Measurements from ENCODE around the gene EPHA2.

Gene EPHA2

DNA sequence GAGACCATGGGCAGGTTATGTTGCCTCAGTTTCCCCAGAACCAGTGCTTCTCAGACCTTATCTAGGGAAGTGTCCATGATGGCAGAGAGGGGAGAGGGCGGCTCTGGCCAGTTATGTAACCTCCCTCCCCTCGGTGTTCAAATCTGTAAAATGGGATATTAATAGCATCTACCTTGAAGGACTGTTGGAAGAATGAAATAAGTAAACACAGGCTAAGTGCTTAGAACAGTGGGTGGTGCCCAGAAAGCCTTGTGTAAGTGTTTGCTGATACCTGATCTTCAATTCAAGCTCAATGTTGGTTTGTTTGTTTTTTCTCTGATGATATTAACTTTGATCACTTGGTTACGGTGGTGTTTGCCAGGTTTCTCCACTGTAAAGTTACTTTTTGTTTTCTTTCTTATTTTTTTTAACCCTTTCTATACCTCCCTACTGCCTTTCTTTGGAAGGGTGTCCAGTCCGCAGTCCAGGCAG is 34.9 kb downstream of the EPHA2 start (continued):
- TF ChIP-seq, protein P1, sequence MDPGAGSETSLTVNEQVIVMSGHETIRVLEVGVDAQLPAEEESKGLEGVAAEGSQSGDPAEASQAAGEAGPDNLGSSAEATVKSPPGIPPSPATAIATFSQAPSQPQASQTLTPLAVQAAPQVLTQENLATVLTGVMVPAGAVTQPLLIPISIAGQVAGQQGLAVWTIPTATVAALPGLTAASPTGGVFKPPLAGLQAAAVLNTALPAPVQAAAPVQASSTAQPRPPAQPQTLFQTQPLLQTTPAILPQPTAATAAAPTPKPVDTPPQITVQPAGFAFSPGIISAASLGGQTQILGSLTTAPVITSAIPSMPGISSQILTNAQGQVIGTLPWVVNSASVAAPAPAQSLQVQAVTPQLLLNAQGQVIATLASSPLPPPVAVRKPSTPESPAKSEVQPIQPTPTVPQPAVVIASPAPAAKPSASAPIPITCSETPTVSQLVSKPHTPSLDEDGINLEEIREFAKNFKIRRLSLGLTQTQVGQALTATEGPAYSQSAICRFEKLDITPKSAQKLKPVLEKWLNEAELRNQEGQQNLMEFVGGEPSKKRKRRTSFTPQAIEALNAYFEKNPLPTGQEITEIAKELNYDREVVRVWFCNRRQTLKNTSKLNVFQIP (CRISPR knock-in tag; IDR thresholded peaks at IDR 0.05; ENCODE audit: borderline replicate concordance, low read depth): no peak
- TF ChIP-seq ZNF70 (CRISPR knock-in tag; IDR thresholded peaks at IDR 0.05): no peak
- no peak for TF ChIP-seq ISL1 (CRISPR knock-in tag; IDR thresholded peaks at IDR 0.05)
- no peak for TF ChIP-seq CSDC2 (CRISPR knock-in tag; IDR thresholded peaks at IDR 0.05)

DNA sequence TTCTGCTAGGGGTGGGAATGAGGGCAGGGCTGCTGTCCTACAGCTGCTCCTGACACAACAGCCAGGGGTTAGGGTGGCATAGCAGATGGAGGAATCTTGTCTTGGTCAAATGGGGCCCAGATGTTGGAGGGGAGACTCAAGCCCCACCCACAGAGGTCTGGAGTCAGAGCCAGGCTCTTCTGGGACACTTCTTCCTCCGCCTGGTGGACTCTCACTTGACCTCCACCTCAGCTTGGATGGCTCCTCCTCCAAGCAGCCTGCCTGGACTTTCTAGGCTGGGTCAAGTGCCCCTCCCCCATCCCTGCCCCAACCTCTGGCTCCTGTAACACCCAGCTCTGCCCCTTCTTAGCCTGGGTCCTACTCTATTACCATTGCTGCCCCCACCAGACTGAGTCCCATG is 35.5 kb downstream of the EPHA2 start:
- ATAC-seq: peak; percentile 11
- no peak for TF ChIP-seq ZC3H10 (CRISPR knock-in tag; IDR thresholded peaks at IDR 0.05)
- TF ChIP-seq, protein P2, sequence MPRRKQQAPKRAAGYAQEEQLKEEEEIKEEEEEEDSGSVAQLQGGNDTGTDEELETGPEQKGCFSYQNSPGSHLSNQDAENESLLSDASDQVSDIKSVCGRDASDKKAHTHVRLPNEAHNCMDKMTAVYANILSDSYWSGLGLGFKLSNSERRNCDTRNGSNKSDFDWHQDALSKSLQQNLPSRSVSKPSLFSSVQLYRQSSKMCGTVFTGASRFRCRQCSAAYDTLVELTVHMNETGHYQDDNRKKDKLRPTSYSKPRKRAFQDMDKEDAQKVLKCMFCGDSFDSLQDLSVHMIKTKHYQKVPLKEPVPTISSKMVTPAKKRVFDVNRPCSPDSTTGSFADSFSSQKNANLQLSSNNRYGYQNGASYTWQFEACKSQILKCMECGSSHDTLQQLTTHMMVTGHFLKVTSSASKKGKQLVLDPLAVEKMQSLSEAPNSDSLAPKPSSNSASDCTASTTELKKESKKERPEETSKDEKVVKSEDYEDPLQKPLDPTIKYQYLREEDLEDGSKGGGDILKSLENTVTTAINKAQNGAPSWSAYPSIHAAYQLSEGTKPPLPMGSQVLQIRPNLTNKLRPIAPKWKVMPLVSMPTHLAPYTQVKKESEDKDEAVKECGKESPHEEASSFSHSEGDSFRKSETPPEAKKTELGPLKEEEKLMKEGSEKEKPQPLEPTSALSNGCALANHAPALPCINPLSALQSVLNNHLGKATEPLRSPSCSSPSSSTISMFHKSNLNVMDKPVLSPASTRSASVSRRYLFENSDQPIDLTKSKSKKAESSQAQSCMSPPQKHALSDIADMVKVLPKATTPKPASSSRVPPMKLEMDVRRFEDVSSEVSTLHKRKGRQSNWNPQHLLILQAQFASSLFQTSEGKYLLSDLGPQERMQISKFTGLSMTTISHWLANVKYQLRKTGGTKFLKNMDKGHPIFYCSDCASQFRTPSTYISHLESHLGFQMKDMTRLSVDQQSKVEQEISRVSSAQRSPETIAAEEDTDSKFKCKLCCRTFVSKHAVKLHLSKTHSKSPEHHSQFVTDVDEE (CRISPR knock-in tag; IDR thresholded peaks at IDR 0.05): no peak
- no peak for TF ChIP-seq ZNF8 (CRISPR knock-in tag; IDR thresholded peaks at IDR 0.05)
- TF ChIP-seq ZFP30 (CRISPR knock-in tag; IDR thresholded peaks at IDR 0.05): no peak
- no peak for TF ChIP-seq ESRRG (CRISPR knock-in tag; IDR thresholded peaks at IDR 0.05)
- TF ChIP-seq, protein P3, sequence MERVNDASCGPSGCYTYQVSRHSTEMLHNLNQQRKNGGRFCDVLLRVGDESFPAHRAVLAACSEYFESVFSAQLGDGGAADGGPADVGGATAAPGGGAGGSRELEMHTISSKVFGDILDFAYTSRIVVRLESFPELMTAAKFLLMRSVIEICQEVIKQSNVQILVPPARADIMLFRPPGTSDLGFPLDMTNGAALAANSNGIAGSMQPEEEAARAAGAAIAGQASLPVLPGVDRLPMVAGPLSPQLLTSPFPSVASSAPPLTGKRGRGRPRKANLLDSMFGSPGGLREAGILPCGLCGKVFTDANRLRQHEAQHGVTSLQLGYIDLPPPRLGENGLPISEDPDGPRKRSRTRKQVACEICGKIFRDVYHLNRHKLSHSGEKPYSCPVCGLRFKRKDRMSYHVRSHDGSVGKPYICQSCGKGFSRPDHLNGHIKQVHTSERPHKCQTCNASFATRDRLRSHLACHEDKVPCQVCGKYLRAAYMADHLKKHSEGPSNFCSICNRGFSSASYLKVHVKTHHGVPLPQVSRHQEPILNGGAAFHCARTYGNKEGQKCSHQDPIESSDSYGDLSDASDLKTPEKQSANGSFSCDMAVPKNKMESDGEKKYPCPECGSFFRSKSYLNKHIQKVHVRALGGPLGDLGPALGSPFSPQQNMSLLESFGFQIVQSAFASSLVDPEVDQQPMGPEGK (CRISPR knock-in tag; IDR thresholded peaks at IDR 0.05; ENCODE audit: borderline replicate concordance): no peak
- TF ChIP-seq, protein P4, sequence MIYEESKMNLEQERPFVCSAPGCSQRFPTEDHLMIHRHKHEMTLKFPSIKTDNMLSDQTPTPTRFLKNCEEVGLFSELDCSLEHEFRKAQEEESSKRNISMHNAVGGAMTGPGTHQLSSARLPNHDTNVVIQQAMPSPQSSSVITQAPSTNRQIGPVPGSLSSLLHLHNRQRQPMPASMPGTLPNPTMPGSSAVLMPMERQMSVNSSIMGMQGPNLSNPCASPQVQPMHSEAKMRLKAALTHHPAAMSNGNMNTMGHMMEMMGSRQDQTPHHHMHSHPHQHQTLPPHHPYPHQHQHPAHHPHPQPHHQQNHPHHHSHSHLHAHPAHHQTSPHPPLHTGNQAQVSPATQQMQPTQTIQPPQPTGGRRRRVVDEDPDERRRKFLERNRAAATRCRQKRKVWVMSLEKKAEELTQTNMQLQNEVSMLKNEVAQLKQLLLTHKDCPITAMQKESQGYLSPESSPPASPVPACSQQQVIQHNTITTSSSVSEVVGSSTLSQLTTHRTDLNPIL (CRISPR knock-in tag; IDR thresholded peaks at IDR 0.05; ENCODE audit: low read depth): no peak
- TF ChIP-seq ARNTL (CRISPR knock-in tag; IDR thresholded peaks at IDR 0.05; ENCODE audit: borderline replicate concordance, low read depth): no peak
- no peak for TF ChIP-seq BACH2 (CRISPR knock-in tag; IDR thresholded peaks at IDR 0.05; ENCODE audit: borderline replicate concordance)
- no peak for TF ChIP-seq CSDC2 (CRISPR knock-in tag; IDR thresholded peaks at IDR 0.05)
- TF ChIP-seq ZFP3 (CRISPR knock-in tag; IDR thresholded peaks at IDR 0.05): no peak
- TF ChIP-seq ZNF565 (CRISPR knock-in tag; conservative IDR thresholded peaks at IDR 0.05; ENCODE audit: low read depth): no peak
- no peak for TF ChIP-seq TOX (CRISPR knock-in tag; IDR thresholded peaks at IDR 0.05; ENCODE audit: borderline replicate concordance)
- TF ChIP-seq, protein P1 (CRISPR knock-in tag; IDR thresholded peaks at IDR 0.05; ENCODE audit: borderline replicate concordance, low read depth): no peak

DNA sequence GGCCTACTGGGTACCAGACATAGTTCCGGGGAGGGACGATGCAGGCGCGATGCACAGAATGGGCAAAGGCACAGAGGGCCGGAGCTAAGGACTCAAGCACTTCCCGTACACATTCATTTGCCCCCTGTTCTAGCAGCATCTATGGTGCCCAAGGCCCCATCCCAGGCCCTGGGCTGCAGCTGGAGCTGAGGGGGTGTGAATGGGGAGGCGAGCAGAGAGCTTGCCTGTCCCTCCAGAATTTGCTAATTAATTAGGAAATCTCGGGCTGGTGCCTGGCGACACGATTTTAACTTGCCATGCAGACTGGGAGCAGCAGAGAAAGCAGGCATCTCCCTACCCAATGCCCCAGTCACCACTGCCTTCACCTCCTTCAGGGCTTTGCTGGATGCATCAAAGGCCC is 35.9 kb downstream of the EPHA2 start:
- no peak for TF ChIP-seq OSR1 (CRISPR knock-in tag; IDR thresholded peaks at IDR 0.05)
- no peak for TF ChIP-seq PPARA (CRISPR knock-in tag; IDR thresholded peaks at IDR 0.05; ENCODE audit: borderline replicate concordance)
- no peak for TF ChIP-seq ISL1 (CRISPR knock-in tag; IDR thresholded peaks at IDR 0.05)
- no peak for TF ChIP-seq ZFP30 (CRISPR knock-in tag; IDR thresholded peaks at IDR 0.05)
- TF ChIP-seq, protein P1 (CRISPR knock-in tag; IDR thresholded peaks at IDR 0.05; ENCODE audit: borderline replicate concordance, low read depth): no peak
- no peak for TF ChIP-seq CSDC2 (CRISPR knock-in tag; IDR thresholded peaks at IDR 0.05)
- TF ChIP-seq ARNTL (CRISPR knock-in tag; IDR thresholded peaks at IDR 0.05; ENCODE audit: borderline replicate concordance, low read depth): no peak
- TF ChIP-seq, protein P4 (CRISPR knock-in tag; IDR thresholded peaks at IDR 0.05; ENCODE audit: low read depth): no peak
- TF ChIP-seq ESRRG (CRISPR knock-in tag; IDR thresholded peaks at IDR 0.05): no peak
- no peak for TF ChIP-seq RARB (CRISPR knock-in tag; IDR thresholded peaks at IDR 0.05)

More for the DNA sequence above, 35.9 kb downstream of the EPHA2 start:
- peak; percentile 11 for ATAC-seq

Data from SK-N-SH treated with all-trans-retinoic acid at 6 μM for 48 hours (cell line).